Prostate gland (tissue), 2 donors: Measurements from ENCODE around the gene C10orf53.

Experiments used
- POLR2A ChIP-seq: fragments of 450-650 bp; IDR thresholded peaks from one replicate; pipeline ENCODE4 v1.6.1; 2016; ENCODE audit warnings: antibody characterized with exemption, mild to moderate bottlenecking
- POLR2AphosphoS5 ChIP-seq: sonication (generic); formaldehyde crosslinking; IDR thresholded peaks from one replicate; pipeline ENCODE4 v1.6.1; 2017; ENCODE audit warnings: antibody characterized with exemption
- TF ChIP-seq, protein P1 (sequence below), 4 experiments: fragments of 200-600 bp in 2 of 4; fragments of 450-650 bp in 2 of 4; sonication (generic) in 2 of 4; IDR thresholded peaks; 1 replicate in 3 of 4; 2 replicates in 1 of 4; pipeline ENCODE4 v1.5.1; 2016 to 2019; ENCODE audit warnings: antibody characterized with exemption in 4 of 4, mild to moderate bottlenecking in 2 of 4, moderate library complexity in 2 of 4

DNA sequence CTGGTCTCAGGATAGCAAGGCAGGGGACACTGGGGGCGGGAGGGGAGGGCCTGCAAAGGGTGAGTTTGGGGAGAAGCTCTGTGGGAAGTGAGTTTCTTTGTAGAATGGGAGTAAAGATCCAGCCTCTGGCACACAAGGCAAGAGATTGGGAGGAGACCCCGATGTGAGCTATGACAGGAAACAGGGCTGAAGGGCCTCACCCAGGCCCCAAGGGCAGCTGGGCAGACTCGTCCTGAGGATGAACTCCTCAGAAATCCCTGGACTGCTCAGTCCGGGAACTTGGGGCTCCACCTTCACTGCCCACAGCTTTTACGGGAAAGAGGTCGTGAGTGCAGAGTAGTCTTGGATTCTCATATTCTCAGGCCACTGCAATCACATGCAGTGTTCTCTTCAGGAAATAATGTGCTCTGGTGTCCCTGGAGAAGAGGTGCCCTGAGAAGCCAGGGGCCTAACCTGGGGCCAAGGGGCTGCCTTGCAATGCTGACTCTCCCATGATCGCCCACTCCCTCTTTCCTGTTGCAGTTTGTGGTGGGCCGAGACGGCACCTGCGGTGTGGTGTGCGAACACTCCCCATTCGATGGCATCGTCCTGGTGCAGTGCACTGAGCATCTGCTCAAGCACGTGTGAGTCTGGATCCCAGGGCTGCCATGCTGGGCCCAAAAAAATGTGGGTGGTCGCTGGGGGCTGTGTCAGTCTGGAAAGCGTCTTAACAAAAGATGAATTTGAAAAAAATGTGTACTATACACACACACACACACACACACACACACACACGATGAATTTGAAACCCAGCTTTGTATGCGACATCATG lies 31.3 kb upstream of the C10orf53 start:
- TF ChIP-seq POLR2A (no peak), POLR2AphosphoS5 (no peak)
- TF ChIP-seq, protein P1, sequence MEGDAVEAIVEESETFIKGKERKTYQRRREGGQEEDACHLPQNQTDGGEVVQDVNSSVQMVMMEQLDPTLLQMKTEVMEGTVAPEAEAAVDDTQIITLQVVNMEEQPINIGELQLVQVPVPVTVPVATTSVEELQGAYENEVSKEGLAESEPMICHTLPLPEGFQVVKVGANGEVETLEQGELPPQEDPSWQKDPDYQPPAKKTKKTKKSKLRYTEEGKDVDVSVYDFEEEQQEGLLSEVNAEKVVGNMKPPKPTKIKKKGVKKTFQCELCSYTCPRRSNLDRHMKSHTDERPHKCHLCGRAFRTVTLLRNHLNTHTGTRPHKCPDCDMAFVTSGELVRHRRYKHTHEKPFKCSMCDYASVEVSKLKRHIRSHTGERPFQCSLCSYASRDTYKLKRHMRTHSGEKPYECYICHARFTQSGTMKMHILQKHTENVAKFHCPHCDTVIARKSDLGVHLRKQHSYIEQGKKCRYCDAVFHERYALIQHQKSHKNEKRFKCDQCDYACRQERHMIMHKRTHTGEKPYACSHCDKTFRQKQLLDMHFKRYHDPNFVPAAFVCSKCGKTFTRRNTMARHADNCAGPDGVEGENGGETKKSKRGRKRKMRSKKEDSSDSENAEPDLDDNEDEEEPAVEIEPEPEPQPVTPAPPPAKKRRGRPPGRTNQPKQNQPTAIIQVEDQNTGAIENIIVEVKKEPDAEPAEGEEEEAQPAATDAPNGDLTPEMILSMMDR (IDR thresholded peaks at IDR 0.05) = no peak
